Stimulated activated CD8-positive, alpha-beta memory T cell treated with anti-CD3 and anti-CD28 coated beads, Interleukin-2, amount 100 ng/mL, for 48 hours (primary cell): ENCODE measurements around the gene FAM110A.
"Not testable (repeated sequence)": the region's sequence is repeated elsewhere in the genome, so short reads cannot be mapped to it uniquely, and the experiment has no call there.

ENCODE experiments used
- DNase-seq, 2 donors: peaks; one replicate each; pipeline ENCODE4 v3.0.0-alpha.2; 2020; ENCODE audit warnings: low read depth in 2 of 2

FAM110A gene

DNA sequence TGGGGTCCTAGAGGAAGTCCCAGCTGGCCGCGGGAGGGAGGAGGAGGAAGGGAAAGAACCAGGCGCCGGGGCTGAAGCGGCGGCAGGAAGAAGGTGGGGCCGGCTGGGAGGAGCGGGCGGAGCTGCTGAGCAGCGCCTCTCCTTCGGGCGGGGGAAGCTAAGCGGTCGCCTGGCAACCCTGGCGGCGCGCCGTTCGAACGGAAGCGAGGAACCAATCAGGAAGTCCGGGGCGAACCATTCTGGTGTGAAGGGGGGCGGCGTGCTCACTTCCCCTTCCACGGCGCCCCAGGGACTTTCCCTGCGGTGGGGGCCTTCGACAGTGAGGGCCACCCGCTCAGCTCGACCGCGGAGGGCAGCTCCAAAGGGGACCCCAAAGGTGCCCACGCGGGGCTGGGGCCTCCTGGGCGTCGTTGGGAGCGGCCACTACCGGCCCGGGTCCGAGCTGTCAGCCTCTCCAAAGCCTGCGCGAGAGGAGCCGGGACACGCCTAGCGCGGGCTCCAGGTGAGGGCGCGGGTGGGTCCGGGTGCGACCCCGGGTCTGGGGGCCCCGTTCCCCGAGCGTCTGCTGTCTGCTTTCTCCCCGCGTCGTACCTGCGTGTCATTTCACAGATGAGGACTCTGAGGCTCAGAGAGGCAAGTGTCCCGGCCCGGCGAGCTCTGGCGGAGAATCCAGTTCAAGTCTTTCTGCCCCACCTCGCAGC, at the start of gene FAM110A:
Gene FAM110A (plus strand): TSS at position 266 of the 701 bp plus-strand sequence. CDS start 11,090 bp downstream, outside the sequence.
- DNase-seq: peak; percentile 92 to 94

DNA sequence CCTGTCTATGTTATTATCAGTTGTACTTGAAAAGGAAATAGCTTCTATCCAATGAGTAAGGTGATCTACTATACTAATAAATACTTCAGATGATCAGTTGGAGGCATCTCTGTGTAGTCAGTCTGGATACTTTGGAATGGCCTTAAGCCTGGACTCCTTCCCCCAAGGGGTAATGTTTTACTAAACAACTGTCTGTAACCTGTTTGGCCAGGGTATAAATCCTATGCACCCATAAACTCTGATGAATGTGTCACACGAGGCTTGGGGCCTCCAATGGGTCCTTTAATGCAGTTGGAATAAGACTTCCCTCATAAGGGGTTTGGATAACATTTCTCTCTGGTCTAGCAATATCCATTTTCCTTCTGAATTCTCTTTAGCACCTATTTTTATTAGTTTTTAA, 45.7 kb upstream of the FAM110A start:
- DNase-seq: no peak

DNA sequence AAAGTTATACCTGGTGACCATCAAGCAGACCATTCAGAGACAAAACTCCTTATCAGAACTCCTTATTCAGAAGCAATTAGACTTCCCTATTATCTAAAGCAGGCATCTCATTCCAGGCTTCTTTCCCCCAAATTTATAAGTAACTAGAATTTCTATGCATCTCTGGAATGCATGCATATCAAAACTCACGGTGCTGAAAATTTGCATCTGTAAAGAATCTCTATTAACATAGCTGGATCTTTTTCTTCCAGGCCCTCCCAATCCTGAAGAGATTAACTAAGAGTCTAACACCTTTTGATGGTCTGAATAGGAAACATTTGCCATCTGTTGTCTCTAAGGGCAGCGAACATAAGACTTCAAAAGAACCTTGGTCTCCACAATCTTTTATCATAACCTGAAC, 42.5 kb upstream of the FAM110A start:
- no peak for DNase-seq

DNA sequence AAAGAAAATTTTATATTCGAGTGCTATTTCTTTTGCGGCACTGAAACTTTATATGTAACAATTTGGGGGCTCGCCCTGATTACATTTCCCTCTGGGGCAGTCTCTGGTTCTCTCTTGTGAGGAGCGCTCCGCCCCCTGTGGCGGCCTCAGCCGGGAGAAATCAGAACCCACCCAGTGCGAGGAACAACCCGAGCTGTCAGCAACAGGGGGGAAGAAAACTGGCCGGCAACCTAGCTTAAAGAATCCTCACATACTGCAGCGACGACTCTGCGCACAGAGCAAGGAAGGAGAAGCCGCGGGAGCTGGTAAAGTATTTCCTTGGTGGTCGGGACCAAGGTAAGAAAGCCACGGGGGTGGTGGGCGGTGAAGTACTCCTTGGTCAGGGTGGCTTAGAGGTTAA, 41.3 kb upstream of the FAM110A start:
- DNase-seq: no peak

DNA sequence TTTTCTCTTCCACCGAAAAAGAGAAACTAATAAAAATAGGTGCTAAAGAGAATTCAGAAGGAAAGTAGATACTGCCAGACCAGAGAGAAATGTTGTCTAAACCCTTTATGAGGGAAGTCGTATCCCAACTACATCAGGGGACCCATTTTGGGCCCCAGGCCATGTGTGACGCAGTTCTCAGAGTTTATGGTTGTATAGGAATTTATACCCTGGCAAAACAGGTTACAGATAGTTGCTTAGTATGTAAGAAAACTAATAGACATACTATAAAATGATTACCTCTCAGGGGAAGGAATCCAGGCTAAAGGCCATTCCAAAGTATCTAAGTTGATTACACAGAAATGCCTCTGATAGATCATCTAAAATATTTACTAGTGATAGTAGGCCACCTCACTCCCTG, 36.6 kb upstream of the FAM110A start:
- DNase-seq: no peak

DNA sequence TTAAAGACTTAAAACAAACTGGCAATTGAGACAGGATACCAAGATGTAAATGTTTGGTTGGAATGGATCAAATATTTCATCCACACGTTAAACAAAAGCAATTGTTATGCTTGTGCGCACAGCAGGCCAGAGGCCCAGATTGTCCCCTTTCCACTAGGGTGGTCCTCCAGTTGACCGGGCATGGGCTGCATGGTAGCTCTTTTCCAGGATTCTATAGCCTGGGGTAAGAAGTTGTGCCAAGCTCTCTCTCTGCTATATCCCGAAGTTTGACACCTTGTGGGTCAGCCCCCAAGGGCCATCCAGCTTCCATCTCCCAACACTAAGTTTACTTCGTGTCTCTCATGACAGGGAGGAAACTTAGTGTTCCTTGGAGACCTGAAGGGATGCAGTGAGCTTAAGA, 34.8 kb upstream of the FAM110A start:
- DNase-seq: not testable (repeated sequence)

DNA sequence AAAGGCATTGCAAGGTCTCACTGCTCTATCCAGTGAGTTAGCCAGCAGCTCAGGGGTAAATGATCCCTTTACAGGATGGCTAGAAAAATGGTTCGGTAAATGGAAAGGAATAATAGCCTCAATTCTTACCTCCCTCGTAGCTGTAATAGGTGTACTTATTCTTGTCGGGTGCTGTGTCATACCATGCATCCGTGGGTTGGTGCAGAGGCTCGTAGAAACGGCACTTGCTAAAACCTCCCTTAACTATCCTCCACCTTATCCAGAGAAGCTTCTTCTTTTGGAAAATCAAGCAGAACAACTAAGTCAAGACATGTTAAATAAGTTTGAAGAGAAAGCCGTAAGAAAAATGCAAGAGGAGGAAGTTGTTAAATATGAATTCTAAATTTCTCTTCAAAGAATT, 33.5 kb upstream of the FAM110A start:
- DNase-seq: not testable (repeated sequence)

DNA sequence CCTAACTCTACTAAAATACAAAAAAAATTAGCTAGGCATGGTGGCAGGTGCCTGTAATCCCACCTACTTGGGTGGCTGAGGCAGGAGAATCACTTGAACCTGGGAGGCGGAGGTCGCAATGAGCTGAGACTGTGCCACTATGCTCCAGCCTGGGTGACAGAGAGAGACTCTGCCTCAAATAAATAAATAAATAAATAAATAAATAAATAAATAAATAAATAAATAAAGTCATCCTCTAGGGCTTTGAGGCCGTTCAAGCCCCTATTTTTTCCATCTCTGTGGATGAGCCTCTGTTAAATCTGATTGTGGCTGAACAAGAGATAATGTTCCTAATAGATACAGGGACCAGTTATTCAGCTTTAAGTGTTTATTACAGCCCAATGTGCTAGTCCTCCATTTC, 31.8 kb upstream of the FAM110A start:
- no peak for DNase-seq

DNA sequence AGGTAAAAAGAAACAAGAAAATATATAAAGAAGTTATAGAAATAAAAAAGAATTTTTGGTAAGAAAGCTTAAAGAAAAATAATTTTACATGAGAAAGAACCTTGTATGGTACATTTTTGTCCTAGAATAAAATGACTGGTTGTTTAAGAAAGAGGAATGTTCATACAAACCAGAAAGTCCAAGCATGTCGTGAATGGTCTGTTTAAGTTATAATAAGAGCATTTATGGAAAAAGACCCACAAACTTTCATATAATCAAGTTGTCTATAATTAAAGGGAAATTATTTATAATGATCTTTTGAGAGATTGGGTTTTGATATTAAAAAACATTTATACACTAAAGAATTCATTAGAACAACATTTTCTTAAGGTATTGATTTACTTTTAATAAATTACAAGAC, 27.8 kb upstream of the FAM110A start:
- no peak for DNase-seq

DNA sequence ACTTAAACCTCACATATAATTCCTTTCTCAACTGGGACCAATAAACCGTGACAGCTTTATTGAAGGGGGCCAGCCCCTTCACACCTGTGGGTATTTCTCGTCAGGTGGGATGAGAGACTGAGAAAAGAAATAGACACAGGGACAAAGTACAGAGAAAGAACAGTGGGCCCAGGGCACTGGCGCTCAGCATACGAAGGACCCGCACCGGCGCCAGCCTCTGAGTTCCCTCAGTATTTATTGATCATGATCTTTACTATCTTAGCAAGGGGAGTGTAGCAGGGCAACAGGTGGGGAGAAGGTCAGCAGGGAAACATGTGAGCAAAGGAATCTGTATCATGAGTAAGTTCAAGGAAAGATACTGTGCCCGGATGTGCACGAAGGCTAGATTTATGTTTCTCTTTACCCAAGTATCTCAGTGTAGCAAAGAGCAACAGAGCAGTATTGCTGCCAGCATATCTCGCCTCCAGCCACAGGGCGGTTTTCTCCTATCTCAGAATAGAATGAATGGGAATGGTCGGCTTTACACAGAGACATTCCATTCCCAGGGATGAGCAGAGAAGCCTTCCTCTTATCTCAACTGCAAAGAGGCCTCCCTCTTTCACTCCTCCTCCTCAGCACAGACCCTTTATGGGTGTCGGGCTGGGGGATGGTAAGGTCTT, 21.6 kb upstream of the FAM110A start:
- not testable (repeated sequence) for DNase-seq

DNA sequence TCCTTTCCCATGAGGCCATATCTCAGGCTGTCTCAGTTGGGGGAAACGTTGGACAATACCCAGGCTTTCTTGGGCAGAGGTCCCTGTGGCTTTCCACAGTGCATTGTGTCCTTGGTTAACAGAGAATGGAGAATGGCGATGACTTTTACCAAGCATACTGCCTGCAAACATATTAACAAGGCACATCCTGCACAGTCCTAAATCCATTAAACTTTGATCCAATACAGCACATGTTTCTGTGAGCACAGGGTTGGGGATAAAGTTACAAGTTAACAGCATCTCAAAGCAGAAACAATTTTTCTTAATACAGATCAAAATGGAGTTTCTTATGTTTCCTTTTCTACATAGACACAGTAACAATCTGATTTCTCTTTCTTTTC, 21.1 kb upstream of the FAM110A start:
- not testable (repeated sequence) for DNase-seq

DNA sequence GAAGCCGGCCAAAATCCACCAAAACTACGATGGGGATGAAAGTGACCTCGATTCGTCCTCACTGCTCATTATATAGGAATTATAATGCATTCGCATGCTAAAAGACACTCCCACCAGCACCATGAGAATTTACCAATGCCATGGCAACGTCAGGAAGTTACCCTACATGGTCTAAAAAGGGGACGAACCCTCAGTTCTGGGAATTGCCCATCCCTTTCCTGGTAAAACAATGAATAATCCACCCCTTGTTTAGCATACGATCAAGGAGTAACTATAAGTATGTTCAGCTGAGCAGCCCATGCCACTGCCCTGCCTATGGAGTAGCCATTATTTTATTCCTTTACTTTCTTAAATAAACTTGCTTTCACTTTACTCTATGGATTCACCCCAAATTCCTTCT, 20.1 kb upstream of the FAM110A start:
- no peak for DNase-seq

DNA sequence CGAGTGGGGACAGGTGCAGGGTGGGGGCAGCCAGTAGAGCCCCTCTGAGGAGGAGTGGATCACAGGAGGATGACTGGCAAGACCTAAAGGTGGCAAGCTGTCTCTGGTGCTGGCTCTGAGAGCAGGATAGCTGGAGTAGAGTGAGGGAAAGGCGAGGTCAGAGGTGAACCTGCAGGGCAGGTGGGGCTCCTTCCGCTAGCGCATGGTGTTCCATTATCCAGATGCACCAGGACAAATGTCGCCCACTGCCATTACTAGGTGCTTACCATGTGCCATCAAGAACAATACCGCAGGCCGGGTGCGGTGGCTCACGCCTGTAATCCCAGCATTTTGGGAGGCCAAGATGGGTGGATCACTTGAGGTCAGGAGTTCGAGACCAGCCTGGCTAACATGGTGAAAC, 18.3 kb upstream of the FAM110A start:
- DNase-seq: no peak

DNA sequence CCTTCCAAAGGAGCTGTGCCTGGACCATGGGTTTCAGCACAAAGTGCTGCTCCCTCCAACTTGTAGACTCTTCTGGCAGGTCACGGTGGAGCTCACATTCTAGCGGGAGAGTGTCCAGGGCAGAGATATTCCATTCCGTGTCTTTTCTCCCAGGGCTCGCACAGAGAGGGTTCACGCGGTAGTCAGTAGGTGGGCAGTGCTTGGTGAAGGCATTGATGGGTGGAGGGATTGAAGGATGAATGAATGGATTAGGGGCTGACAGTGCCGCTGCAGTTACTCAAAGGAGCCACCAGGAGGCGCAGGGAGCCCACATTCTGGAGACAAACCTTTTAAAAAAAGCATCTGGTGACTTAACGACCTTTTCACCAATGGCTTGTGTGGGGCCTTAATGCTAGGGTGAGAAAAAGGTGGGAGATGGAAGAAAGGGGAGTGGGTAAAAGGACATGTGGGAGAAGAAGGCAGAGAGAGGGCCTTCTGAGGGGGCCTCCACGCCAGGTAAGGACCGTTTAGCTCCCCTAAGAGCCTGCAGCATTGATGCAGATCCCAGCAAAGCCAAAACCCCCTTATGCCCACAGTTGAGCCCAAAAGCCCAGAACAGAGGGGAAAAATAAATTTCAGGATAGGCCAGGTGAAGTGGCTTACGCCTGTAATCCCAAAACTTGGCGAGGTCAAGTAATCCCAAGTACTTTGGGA, 17.5 kb upstream of the FAM110A start:
- DNase-seq: peak; percentile 35 to 36

DNA sequence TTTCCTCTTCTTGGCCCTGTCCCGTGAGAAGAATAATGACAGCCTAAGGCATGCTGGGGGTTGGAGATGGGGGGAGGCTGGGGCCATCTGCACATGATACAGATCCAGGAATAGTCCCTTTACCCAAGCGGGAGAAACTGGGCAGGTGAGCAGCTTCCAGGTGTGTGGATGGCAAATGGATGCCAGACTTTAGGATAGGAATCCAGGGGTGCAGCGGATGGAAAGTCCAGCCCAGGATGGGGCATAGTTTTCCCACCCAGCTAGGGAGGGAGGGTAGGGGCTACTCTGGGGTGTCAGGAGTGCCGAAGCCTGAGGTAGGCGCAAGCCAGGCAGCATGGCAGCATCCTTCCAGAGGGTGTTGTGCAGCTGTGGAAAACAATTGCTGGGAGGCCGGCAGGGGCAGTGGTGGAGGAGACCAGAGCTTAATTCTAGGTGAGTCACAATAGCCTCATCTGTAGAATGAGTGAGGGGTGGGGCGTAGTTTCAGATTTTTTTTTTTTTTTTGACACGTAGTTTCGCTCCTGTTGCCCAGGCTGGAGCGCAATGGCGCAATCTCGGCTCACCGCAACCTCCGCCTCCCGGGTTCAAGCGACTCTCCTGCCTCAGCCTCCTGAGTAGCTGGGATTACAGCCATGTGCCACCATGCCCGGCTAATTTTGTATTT, 15.4 kb upstream of the FAM110A start:
- DNase-seq: no peak

DNA sequence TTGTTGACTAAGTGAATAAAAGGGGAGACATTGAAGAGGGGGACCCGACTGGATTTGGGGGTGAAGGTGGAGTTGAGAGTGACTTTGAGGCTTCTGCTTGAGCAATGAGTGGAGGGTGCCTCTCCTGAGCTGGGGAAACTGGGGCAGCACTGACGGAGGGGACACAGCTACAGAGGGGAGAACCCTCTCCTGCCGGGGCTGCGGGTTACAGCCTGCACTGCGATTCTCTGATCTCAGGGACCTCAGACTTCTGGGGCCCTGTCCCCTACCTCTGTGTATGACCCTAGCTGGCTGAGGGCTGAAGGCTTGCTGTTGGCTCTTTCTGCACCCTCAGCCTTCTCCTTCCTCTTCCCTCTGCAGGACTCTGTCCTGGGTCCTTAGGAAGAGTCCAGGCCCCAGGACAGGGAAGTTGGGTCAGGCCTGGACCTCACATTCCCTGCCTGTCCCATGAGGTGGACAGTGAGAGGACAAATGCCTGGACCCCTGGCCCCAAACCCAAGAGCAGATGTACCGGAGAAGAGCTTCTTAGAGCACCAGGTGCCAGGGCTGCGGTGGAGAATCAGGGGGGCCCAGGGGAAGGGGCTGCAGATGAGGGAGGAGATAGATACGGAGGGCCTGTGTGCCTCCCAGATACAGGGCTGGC, 13.7 kb upstream of the FAM110A start:
- DNase-seq: no peak

DNA sequence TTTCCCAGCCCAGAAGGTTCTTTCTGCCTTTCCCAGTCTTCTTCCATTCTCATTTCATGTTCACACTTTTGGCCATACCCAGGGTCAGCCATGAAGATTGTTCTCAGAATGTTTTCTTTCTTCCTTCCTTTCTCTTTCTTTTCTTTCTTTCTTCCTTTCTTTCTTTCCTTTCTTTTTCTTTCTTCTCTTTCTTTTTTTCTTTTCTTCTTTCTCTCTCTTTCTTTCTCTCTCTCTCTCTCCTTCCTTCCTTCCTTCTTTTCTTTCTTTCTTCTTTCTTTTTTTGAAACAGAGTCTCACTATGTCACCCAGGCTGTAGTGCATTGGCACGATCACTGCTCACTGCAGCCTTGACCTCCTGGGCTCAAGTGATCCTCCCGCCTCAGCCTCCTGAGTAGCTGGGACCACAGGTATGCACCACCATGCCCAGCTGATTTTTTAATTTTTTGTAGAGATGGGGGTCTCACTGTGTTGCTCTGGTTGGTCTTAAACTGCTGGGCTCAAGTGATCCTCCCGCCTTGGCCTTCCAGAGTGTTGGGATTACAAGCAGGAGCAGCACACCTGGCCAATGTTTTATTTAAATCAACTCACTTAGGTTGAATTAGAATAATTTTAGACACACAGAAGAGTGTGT, 13.1 kb upstream of the FAM110A start:
- DNase-seq: no peak

DNA sequence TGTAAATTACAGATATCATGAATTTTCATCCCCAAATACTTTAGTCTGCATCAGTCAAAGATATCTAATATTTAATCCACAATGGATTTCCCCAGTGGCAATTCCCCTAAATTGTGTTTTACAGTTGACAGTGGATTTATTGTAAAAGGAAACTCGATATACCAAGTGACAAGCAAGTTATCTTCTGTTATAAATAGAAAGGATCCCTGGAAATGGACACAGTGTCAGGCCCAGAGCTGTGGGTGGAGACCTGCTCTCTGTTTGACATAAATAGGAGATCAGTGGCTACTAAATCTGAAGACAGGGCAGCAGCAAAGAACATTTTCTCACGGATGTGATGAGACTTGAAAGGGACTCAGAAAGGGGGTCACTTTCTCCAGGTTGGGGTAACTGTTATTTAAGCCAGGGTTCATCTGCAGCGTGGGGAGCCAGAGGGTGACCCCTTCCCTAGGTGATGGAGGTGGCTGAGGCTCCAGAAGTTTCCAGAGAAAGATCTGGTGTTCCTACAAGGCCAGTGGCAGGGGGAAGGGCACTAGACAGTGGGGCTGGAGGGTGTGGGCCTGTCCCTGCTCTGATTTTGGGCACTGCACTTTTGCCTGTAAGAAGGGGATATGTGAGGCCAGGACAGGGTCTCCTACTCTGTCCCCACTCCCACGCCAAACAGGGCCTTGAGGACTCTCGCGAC, 12.3 kb upstream of the FAM110A start:
- DNase-seq: no peak

DNA sequence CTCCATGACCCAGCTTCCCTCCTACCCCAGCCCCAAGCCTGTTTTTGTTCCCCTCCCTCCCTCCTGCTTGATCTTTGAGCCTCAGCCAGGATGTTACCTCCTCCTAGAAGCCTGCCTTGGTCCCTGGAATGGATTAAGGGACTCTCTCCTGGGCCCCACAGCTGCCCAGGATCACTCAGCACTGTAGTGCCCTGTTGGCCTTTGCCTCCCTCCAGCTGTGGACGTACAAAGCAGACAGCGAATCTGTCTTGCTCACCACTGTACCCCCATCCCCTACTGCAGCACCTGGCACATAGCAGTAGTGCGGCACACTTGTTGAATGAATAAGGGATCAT, 11.8 kb upstream of the FAM110A start:
- DNase-seq: no peak

DNA sequence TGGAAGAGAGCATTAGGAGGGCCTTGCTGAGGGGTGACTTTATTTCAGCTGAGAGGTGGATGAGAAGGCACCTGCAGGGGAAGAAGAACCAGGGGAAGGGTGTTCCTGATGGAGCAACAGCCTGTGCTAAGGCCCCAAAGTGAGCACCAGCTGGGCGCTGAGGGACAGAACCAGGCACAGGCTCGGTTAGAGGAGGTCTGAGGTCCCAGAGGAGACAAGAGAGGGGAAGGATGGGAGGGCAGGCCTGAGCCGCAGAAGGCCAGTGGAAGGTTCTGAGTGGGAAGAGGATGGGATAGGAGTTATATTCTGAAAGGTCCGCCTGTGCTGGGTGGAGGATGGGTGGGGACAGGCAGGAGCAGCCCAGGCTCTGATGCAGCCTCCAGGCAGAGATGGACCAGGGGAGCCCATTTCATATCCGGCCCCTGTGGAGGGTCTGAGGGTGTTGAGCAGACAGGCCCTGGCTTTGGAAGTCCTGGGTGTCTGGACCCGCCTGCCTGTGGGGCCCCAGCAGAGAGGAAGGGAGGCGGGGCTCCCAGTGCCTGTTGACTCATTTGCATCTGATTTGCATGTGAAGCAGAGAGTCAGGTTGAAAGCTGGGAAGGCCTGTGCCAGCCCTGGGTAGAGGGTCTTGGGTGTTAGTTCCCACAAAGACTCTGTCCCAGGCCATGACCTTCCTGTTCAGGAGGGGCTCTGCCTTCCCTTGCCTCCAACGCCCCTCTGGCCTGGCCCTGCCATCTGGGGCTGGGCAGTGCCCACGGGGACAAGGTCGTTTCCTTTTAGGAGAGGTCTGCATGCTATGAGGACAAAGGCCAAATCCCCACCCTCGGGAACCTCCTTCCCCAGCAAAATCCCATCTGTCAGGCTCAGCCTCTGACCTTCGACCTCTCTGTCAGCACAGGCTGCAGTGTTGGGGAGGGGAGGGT, 10.6 kb upstream of the FAM110A start:
- DNase-seq: no peak
